HG03354 (cell line): Measurements from ENCODE around the gene ATXN7L1.

Experiments
- ATAC-seq: cut with Tn5 transposase; IDR thresholded peaks from one replicate; pipeline ENCODE4 v1.9.1; 2021; ENCODE audit warnings: mild to moderate bottlenecking; ENCODE audit not compliant: unreplicated experiment, poor library complexity, severe bottlenecking

Gene ATXN7L1

DNA sequence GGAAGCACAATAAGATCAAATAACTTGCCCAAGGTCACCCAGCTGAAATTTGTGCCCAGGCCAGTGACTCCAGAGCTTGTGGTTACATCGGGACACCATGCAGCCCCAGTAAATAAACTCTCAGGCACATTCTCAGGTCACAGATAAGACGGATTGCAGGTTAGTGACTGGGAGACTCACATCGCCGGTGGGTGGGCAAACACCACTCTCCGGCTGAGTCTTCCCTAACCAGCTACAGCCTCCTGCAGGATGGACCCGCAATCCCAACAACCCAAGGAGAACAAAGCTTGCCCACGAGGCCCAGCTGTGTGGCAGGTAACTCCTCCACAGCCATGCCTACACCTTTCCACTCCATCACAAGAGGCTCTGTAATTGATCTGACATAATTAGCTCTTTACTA is 213.4 kb downstream of the ATXN7L1 start:
- no peak for ATAC-seq

DNA sequence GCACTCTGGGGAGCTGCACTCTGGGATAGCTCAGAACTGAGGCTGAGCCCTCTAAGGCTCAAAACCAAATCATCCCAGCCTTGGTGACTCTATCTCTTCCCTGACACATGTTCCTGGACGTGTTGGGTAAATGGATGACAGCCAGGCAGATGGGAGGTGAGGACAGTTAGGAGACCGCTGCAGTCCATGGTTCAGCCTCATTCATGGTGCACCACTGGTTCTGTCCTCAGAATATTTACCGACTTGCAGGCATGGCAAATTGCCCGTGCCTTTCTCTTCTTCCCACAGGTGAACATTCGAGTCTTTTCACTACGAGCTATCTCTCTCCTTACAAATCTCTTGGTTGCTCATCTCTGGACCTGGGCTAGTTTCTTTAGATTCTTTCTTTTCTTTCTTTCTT is 214.8 kb downstream of the ATXN7L1 start:
- no peak for ATAC-seq

DNA sequence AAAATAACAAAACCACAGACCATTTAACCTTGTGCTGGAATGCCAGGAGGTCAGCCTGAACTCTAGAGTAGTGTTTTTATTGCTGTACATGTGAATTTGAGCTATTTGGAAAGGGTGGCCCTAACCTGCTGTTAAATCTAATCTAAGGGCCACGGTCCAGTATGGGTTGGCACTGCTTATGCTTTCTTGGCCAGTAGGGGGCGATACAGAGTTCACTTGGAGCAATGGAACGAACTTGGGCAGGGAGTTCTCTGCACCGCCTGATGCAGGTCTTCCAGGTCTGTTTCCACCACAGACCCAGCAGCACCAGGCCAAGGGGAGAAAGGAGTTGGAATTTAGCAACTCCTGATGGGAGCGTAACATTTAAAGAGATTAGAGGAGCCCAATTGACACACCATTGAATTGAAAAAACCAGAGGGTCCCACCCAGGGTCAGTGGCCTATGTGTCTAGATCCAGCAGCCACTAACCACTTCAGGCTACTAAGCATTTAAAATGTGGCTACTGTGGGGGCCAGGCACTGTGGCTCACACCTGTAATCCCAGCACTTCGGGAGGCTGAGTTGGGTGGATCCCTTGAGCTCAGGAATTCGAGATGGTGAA is 219.4 kb downstream of the ATXN7L1 start:
- no peak for ATAC-seq

DNA sequence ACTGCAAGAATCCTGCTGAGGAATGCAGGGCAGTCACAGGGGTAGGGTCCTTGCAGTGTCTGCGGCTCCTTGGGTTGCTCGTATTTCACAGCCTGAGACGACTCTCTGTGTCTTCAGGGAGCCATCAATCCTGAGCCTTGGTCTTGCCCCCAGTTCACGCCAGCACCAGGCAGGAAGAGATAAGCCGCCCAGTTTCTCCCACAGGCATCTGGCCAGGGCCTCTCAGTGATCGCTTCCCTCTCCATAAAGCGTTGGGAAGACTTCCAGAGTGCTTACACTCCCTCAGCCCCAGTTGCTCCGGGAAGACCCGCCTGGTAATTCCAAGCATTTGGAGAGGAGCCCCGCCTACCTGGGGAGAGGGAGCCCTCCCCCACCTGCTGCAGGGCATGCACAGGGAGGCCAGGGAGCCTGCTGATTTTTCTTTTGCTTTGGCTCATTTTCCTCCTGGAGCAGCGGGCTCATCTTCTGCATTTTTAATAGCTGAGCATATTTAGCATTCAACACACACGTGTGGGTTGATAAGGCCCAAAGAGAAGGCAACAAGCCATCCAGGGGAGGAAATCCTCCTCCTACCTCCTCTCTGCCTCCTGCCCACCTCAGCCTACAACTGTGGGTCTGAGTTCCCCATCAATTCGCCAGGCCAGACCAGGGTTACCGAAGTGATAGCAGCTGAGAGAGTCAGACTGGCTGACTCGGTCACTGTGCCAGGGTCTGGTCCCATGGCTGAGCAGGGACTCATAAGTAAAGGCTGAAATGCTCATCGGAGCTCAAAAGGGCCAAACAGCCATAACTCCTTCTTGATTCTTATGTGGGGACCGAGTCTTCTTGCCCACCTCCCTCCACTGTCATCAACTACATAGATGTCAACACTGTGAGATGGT is 220.7 kb downstream of the ATXN7L1 start:
- ATAC-seq = no peak

- ATAC-seq = no peak
Observed at GRCh38 chr7:105655067-105655466, 221.3 kb downstream of the ATXN7L1 start.

DNA sequence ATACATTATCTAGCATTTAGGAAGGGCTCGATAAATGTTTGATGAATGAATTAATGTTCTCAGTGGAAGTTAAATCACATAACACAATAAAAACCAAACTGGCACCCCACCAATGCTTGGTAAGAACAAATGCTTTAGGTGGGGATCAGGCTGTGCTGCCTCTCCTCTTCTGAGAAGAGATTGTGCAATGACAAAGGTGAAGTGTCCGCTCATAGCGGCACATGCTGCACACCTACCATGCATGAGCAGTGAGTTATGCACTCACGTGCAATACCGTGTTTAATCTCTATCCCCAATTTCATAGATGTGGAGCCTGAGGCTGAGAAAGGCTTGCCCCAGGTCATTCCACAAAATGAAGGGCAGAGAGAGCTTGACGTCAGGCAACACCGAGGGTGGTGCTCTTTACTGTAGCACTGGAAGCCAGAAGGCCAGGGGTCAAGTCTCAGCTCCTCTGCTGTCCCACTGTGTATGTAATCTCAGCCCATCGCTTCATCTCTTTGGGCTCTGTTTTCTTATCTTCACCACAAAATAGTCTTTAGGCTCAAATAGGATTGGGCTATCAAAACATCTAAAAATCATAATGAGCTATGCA is 222.2 kb downstream of the ATXN7L1 start:
- no peak for ATAC-seq

DNA sequence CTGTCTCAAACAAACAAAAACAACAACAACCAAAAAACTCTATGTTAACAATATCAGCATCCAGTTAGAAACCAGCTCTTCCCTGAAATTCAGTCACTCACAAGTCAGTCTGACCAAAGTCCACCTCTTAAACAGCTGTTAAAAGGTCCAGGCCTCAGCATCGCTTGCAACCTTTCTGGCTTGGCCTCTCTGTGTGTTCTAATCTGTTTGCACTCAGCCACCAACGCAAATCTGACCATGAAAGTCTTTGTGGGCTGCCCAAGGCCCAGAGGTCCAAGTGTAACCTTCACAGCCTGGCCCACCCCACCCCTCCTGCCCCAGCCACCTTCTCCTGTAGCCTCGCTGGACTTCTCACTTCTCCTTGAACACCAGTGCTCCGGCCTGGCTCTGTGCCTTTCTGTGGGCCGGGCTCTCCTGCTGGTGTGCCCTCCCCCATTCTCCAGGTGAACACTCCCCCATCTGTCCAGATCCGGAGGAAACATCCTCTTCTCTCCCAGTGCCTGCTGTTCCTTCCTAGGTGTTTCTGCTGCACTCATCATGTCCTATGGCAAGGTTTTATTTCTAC is 222.9 kb downstream of the ATXN7L1 start:
- no peak for ATAC-seq

GRCh38 chr7:105652359-105652993 is 223.9 kb downstream of the ATXN7L1 start:
- peak; percentile 90 for ATAC-seq

GRCh38 chr7:105651798-105652197 is 224.6 kb downstream of the ATXN7L1 start:
- ATAC-seq = no peak

DNA sequence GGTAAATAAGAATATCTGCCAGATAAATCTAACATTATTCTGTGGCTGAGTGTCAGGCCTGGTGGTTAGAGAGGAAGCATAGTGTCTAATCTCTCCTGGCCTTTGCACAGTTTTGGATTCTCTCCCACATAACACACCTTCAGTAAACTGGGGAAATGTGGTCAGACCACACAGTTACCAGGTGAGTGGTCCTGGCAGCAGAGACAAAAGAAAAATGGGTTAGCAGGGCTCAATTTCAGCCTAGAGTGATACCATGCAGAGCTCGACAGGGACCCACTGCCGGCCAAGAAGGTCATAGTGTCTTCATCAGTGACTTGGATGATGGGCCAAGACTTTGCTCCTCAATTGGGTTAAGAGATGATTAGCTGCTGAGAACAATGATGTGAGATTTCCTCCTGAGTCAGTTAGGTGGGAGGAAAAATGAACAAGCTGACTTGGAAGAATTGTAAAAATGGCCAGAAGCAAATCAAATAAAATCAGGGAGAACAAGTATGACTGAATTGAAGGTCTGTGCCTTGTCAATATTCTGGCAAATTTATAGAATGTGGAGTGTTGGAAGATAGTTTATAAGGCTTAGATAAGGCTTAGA is 225.9 kb downstream of the ATXN7L1 start:
- no peak for ATAC-seq

- no peak for ATAC-seq
Observed at GRCh38 chr7:105649727-105650381, 226.5 kb downstream of the ATXN7L1 start.

DNA sequence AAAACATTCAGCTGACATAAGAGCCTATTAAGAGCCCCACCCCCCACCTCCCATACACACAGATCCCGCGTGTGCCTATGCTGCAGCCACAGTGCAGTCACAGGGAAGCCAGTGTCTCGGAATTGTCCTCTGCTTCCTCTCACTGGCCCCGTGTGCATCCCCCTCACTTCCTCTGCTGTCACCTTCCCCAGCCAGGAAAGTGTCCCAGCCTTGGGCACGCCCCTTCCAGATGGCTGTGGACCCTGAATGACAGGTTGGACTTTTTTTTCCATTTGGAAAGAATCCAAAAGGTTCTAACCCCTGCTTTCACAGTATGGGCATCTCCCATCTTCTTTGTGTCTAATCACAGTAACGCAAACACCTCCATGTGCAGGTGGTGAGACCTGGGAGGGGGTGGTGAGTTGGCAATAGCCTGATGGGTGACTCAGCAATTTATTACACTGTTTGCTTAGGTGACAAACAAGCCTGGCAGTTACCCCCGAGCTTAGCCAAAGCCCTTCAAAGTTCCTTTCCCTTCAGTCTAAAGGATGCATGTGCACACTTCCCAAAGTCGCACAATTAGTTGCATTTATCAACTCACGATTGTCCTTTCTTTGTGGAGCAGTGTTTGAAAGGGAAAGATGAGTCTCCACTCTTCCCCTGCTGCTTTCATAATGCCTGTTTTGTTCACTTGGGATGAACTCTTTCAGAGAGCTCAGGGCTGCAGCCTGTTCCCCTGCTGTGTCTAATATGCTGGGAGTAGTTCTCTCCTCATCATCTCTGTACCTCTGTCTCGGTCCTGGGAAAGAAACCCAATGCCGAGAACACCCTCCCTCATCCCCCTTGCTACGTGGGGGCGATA is 227.6 kb downstream of the ATXN7L1 start:
- no peak for ATAC-seq

DNA sequence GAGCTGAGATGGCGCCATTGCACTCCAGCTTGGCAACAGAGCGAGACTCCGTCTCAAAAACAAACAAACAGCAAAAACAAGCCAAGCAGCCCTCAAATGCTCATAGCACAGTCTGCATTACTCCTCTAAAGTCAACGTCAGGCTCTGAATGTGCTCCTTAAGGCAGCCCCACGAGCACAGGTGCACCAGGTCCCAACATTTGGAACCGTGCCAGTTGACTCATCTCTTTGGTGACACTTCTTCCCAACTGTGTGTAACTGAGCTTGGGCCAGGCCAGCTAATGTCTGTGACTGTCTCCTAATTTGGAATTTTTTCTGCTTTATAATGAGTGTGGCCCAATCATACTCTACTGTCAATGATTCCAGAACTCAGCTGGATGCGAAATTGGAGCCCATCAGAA is 228.8 kb downstream of the ATXN7L1 start:
- ATAC-seq = no peak

- ATAC-seq = no peak
Observed at GRCh38 chr7:105644937-105645336, 231.5 kb downstream of the ATXN7L1 start.

- no peak for ATAC-seq
Observed at GRCh38 chr7:105643851-105644250, 232.5 kb downstream of the ATXN7L1 start.

GRCh38 chr7:105643384-105643783 is 233.0 kb downstream of the ATXN7L1 start:
- no peak for ATAC-seq

DNA sequence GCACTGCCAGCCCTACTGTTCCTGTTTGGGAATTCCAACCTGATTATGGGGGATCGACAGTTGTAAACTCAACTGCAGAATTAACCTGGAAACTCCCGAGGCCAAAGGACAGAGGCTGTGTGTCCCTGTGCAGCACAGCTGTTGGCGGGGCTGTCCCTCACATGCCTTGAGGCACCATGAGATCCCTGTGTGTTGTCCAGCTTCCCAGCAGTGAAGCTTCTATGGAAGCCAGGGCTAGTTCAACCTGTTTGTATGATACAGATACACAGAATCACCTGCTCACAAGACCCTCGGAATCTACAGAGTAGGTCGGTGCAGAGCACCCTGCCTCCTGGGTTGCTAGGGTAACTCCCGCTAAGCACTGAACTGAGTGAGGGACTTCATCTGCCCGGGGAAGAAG is 234.1 kb downstream of the ATXN7L1 start:
- ATAC-seq = no peak

GRCh38 chr7:105640956-105641810 is 235.2 kb downstream of the ATXN7L1 start:
- ATAC-seq = no peak
